ENCODE data around the gene NHSL1.

GRCh38 chr6:138500867-138501446 lies 1.7 kb upstream of the NHSL1 start:
- TF ChIP-seq ZBTB1 (tag by site-specific recombination; IDR thresholded peaks at IDR 0.05) (no peak), CTCF (tag by site-specific recombination; IDR thresholded peaks at IDR 0.05) (no peak), MYNN (tag by site-specific recombination; IDR thresholded peaks at IDR 0.05; ENCODE audit: borderline replicate concordance) (no peak), ZFP3 (tag by site-specific recombination; IDR thresholded peaks at IDR 0.05; ENCODE audit: low read depth) (no peak), GLI4 (tag by site-specific recombination; IDR thresholded peaks at IDR 0.05) (no peak), PRDM10 (tag by site-specific recombination; IDR thresholded peaks at IDR 0.05) (no peak), YY1 (tag by site-specific recombination; IDR thresholded peaks at IDR 0.05) (no peak), ZNF747 (tag by site-specific recombination; IDR thresholded peaks at IDR 0.05) (no peak), ZNF335 (tag by site-specific recombination; conservative IDR thresholded peaks at IDR 0.05) (no peak), ZNF121 (tag by site-specific recombination; IDR thresholded peaks at IDR 0.05) (no peak), ZBTB17 (tag by site-specific recombination; IDR thresholded peaks at IDR 0.05) (no peak), ZNF521 (tag by site-specific recombination; IDR thresholded peaks at IDR 0.05) (no peak)
